GM10266 (cell line): Measurements from ENCODE around the gene COBL.

Experiments used
- DNase-seq: peaks from one replicate; pipeline ENCODE4 v3.0.0; 2012; ENCODE audit errors: extremely low spot score
- TF ChIP-seq, protein P1 (sequence below): IDR thresholded peaks from 2 replicates; pipeline ENCODE4 v1.5.1; 2012; ENCODE audit warnings: mild to moderate bottlenecking, low read depth; ENCODE audit not compliant: control insufficient read depth, insufficient read depth; ENCODE audit errors: missing control alignments

The COBL gene

GRCh38 chr7:51354434-51354833 lies 37.8 kb upstream of the COBL start:
- TF ChIP-seq, protein P1, sequence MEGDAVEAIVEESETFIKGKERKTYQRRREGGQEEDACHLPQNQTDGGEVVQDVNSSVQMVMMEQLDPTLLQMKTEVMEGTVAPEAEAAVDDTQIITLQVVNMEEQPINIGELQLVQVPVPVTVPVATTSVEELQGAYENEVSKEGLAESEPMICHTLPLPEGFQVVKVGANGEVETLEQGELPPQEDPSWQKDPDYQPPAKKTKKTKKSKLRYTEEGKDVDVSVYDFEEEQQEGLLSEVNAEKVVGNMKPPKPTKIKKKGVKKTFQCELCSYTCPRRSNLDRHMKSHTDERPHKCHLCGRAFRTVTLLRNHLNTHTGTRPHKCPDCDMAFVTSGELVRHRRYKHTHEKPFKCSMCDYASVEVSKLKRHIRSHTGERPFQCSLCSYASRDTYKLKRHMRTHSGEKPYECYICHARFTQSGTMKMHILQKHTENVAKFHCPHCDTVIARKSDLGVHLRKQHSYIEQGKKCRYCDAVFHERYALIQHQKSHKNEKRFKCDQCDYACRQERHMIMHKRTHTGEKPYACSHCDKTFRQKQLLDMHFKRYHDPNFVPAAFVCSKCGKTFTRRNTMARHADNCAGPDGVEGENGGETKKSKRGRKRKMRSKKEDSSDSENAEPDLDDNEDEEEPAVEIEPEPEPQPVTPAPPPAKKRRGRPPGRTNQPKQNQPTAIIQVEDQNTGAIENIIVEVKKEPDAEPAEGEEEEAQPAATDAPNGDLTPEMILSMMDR, result no peak
- DNase-seq, result no peak

DNA sequence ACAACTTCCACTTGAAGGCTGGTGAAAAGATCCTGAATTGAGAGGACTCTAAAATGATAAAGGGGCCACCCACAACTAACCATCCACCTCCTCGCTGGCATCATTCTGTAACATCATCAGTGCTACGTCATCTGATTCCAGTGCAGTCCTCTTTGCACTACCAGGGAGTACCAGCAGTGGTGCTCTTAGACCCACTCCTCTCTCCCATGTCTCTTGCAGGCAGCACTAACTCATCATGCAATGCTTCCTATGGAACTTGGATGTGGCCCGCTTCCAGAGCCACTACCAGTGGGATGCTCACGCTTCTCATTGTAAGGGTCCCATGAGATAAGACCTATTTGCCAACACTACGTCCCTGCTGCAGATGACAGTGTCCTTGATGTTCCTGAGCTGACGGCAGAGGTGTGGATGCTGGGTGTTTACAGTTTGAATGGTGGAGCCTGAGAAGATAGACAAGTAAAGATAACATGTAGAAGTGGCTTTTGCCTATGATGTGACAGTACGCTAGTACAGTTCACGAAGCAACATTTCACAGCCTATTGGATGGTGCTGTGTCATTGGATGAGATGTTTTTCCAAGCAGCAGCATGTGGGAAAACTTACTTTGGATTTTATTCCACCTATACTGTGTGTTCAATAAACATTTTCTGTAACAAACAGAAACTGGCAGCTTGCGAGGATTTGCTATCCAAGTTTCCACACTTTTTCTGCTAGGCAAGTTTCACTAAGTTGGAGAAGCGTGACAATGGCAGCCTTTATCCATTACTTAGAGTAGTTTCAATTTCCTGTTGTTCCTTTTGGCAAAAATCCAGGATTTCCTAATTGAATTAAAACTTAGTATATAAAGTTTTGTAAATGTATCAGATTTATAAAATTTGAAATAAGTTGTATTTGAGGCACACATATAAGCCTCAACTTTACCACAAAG lies 35.8 kb upstream of the COBL start:
- no peak for DNase-seq
- TF ChIP-seq, protein P1, result no peak

DNA sequence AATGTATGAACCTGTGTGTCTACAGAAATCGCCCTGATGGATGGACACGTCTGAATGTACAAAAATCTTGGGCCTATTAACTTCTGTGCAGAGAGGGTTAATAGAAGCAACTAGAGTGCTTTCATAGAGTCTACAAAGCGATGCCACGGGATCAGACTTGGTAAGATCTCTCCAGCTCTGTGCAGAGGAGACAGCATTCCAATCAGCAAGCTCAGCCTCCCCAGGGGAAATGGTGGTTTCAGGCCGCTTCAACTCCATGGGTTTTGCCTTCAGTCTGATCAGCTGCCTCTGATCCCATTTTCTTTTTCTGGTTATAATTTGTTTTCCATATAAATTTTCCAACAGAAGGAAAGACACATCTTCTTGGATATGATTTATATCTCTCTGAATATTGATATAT lies 35.1 kb upstream of the COBL start:
- TF ChIP-seq, protein P1, result no peak
- no peak for DNase-seq

- TF ChIP-seq, protein P1, result no peak
- DNase-seq, result no peak
These were observed 33.9 kb upstream of the COBL start for GRCh38 chr7:51350546-51350896.

DNA sequence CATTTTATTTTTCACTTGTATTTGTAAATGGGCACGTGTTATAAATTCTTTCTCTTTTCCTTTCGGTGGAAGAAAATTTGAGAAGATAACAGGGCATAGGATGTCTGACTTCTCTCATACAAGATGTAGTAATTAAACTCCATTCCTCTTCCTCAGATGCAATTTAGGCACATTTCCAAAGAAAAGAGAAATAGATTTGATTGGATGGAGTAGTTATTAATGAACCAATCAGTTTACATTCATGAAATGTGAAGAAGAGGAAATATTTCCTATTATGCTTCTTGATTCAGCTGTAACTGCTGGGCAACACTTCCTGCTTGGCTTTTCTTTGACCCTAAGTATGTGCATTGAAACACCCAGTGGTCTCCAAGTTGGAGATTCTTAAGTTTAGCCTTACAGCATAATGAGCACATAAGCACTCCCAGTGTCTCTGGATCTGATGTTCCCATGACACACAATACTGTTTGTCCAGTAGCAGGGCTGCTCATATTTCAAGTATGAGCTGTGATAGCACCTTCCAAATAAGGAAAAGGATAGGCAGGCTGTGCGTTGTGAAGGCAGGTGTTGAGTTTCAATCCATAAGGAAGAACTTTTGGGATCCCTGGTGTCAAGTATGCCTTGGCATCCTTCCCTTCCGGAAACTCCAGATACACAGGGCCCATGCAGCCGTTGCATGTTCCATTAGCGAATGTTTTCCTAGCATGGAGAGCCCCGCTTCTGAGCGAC lies 33.4 kb upstream of the COBL start:
- DNase-seq, result no peak
- TF ChIP-seq, protein P1, result no peak

DNA sequence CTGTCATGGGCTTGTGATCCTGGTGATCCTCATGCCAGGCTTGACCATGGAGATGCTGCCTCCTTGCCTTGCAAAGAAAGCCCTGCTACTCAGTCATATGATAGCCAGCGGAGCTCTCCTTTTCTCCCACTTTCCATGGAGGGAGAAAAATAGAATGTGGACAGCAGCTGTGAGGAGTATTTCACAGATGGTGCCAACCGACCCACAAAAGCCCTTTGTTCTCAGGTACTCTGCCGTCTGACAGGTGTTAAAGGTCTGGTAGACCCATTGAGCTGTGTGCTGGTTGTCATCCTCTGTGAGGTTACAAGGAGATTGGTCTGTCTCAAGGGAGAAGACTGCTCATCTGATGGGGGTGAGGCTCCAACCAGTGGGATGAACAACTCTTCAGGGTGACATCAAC lies 29.5 kb upstream of the COBL start:
- TF ChIP-seq, protein P1, result no peak
- no peak for DNase-seq
